22Rv1 (cell line): ENCODE results near the gene SELENOP.

Experiments
- H3K27ac ChIP-seq: fragments of 450-650 bp; 2 replicates; pipeline ENCODE4 v1.5.1; 2017
- CTCF ChIP-seq: fragments of 450-650 bp; IDR thresholded peaks from 2 replicates; pipeline ENCODE4 v1.5.1; 2017; ENCODE audit warnings: mild to moderate bottlenecking
- ZFX ChIP-seq: fragments of 450-650 bp; IDR thresholded peaks from 2 replicates; pipeline ENCODE4 v1.6.1; 2017; ENCODE audit warnings: antibody characterized with exemption, borderline replicate concordance

Gene SELENOP

GRCh38 chr5:42800748-42801330 lies 10.9 kb downstream of the SELENOP start:
- TF ChIP-seq CTCF = no peak
- TF ChIP-seq ZFX = no peak
- no peak overlapping the region for H3K27ac ChIP-seq

GRCh38 chr5:42799668-42800114 lies 12.0 kb downstream of the SELENOP start:
- TF ChIP-seq CTCF (no peak), ZFX (no peak)
- H3K27ac ChIP-seq = no peak overlapping the region

GRCh38 chr5:42799241-42799608 lies 12.5 kb downstream of the SELENOP start:
- H3K27ac ChIP-seq = no peak overlapping the region
- no peak for TF ChIP-seq ZFX
- TF ChIP-seq CTCF = no peak

- TF ChIP-seq CTCF = no peak
- no peak for TF ChIP-seq ZFX
- no peak overlapping the region for H3K27ac ChIP-seq
Observed at GRCh38 chr5:42798284-42799240, 13.1 kb downstream of the SELENOP start.

GRCh38 chr5:42791151-42791550 lies 20.5 kb downstream of the SELENOP start:
- H3K27ac ChIP-seq = no peak overlapping the region
- TF ChIP-seq CTCF (no peak), ZFX (no peak)

GRCh38 chr5:42787845-42788244 lies 23.8 kb downstream of the SELENOP start:
- no peak overlapping the region for H3K27ac ChIP-seq
- TF ChIP-seq CTCF (no peak), ZFX (no peak)

- TF ChIP-seq ZFX (no peak), CTCF (no peak)
- no peak overlapping the region for H3K27ac ChIP-seq
Observed at GRCh38 chr5:42787073-42787472, 24.6 kb downstream of the SELENOP start.
